Right atrium auricular region (tissue), 2 donors: ENCODE results near the gene ZC3H13. TPM values are rescaled to one million over a fixed set of nuclear protein-coding genes. Genes with fewer than 3 reads are reported as not detected.

Experiments
- DNase-seq: peaks from one replicate; pipeline ENCODE4 v3.0.0-alpha.2; 2019; ENCODE audit warnings: low spot score
- H3K27ac ChIP-seq, 2 donors: fragments of 200-600 bp; sonication (generic); 1 replicate in 1 of 2; 2 replicates in 1 of 2; pipeline ENCODE4 v1.5.1; 2016 to 2019
- H3K27me3 ChIP-seq, 2 donors: fragments of 200-600 bp; sonication (generic); one replicate each; pipeline versions ENCODE4 v1.5.1 to v1.6.0; 2017 to 2019
- H3K36me3 ChIP-seq: fragments of 200-600 bp; sonication (generic); one replicate; pipeline ENCODE4 v1.5.1; 2016
- H3K4me1 ChIP-seq, 2 donors: fragments of 200-600 bp; sonication (generic); one replicate each; pipeline versions ENCODE4 v1.5.1 to v1.6.0; 2017 to 2019
- H3K4me3 ChIP-seq, 2 donors: fragments of 200-600 bp; sonication (generic); 1 replicate in 1 of 2; 2 replicates in 1 of 2; pipeline ENCODE4 v1.5.1; 2017 to 2019; ENCODE audit warnings: mild to moderate bottlenecking in 1 of 2, moderate library complexity in 1 of 2
- H3K9me3 ChIP-seq, 2 donors: fragments of 200-600 bp; sonication (generic); one replicate each; pipeline ENCODE4 v1.5.1; 2019
- total RNA-seq, 2 donors: library from RNA; depleted of rRNA; stranded (reverse); fragments of >200 nt; gene quantifications; one replicate each; pipeline ENCODE4 v1.1.0, GENCODE V29; 2016
- TF ChIP-seq, protein P1 (sequence below), 2 donors: fragments of 200-600 bp; sonication (generic); IDR thresholded peaks; one replicate each; pipeline ENCODE4 v1.5.1; 2019; ENCODE audit warnings: antibody characterized with exemption in 2 of 2

ZC3H13 gene
- total RNA-seq, 2 donors from 2014 or later, result 18.2 to 21.0 TPM

DNA sequence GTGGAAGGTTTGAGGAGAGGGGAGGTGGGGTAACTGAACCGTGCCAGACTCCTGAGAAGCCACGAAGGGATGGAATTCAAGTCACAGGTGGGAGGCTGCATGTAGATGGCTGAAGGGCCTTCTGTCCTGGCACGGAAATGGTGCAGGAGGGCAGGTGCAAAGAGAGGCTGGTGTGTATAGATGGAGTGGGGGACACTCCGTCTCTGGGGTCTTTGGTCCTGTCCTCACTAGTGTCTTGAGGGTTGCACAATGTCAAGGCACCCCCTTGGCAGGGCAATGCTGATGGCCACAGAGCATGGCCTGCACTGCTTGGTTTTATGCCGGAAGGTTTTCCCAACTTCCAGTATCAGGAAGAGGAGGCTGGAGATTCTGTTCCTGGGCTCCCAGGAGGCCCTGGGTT is 118.3 kb downstream of the ZC3H13 start:
- Histone ChIP-seq H3K4me3 (no peak overlapping the region), H3K27ac (no peak overlapping the region), H3K4me1 (no peaks in the 10 kb centered on the region), H3K27me3 (no peaks in the 10 kb centered on the region), H3K9me3 (no peaks in the 10 kb centered on the region), H3K36me3 (no peaks in the 10 kb centered on the region)
- TF ChIP-seq, protein P1, sequence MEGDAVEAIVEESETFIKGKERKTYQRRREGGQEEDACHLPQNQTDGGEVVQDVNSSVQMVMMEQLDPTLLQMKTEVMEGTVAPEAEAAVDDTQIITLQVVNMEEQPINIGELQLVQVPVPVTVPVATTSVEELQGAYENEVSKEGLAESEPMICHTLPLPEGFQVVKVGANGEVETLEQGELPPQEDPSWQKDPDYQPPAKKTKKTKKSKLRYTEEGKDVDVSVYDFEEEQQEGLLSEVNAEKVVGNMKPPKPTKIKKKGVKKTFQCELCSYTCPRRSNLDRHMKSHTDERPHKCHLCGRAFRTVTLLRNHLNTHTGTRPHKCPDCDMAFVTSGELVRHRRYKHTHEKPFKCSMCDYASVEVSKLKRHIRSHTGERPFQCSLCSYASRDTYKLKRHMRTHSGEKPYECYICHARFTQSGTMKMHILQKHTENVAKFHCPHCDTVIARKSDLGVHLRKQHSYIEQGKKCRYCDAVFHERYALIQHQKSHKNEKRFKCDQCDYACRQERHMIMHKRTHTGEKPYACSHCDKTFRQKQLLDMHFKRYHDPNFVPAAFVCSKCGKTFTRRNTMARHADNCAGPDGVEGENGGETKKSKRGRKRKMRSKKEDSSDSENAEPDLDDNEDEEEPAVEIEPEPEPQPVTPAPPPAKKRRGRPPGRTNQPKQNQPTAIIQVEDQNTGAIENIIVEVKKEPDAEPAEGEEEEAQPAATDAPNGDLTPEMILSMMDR (IDR thresholded peaks at IDR 0.05), result no peak
- no peak for DNase-seq

DNA sequence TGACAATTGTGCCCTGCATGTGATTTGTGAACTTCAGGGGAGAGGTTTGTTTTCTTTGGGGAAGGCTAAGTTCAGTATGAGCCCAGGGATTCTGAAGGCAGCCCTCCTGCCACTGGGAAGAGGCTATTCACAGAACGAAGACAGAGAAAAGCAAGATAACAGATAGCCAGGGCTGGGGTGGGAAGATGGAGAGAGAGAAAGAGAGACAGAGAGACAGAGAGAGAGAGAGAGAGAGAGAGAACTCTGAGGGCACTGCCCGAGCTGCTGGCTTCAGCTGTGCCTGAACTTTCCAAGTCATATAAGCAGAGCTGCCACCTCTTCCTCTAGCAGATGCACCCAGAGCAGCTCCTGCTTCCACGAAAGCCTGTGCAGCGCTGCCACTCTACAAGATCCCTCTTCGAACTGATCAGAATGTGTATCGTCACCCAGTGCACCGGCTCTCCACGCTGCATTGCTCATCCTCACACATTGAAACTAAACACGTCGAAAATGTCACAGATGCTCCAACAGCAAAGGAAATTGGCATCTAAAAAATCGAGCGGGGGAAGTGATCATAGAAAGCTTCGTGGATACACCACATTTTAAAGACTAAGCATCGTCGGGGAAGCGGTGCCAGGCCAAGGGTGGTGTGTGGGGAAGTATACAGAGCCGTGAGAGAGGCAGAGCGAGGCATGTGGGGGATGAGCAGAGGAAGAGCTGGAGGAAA is 119.2 kb downstream of the ZC3H13 start:
- Histone ChIP-seq H3K9me3 (no peaks in the 10 kb centered on the region), H3K27ac (no peak overlapping the region), H3K4me3 (no peak overlapping the region), H3K36me3 (no peaks in the 10 kb centered on the region), H3K27me3 (no peaks in the 10 kb centered on the region), H3K4me1 (no peaks in the 10 kb centered on the region)
- DNase-seq, result no peak
- TF ChIP-seq, protein P1 (IDR thresholded peaks at IDR 0.05), result no peak

DNA sequence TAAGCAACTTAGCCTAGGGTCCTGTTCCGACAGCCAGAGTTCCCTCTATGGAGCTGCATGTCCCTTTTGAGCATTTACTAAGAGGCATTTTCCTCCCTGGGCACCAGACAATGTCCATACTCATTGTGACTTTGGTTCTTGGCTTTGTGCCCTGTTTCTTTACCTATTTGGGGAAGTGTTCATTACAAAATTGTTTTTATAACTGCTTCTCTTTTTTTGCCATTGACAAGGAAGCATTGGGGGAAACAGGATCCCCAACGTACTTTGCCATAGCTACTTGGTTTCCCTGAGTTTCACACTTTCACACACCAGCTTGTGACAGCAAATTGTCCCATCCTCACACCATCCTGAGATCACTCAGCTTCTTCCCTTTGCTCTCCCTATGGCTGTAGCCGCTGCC is 119.9 kb downstream of the ZC3H13 start:
- Histone ChIP-seq H3K27me3 (no peaks in the 10 kb centered on the region), H3K36me3 (no peaks in the 10 kb centered on the region), H3K27ac (no peak overlapping the region), H3K9me3 (no peaks in the 10 kb centered on the region), H3K4me3 (no peak overlapping the region), H3K4me1 (no peaks in the 10 kb centered on the region)
- TF ChIP-seq, protein P1 (IDR thresholded peaks at IDR 0.05), result no peak
- no peak for DNase-seq

DNA sequence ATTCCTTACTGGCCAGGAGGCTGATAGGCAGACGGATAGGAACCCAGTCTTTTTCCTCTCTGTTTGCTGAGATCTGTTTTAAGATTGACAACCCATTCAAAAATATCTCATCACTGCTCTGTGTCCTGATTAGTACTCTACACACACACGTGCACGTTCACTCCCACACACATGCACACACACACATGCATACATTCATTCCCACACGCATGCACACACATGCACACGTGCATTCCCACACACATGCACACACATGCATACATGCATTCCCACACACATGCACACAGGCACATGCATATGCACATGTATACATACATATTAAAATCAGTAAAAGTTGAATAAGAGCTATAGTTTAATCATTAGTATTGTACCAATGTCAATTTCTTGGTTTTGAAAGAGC is 120.4 kb downstream of the ZC3H13 start:
- Histone ChIP-seq H3K27ac (no peak overlapping the region), H3K9me3 (no peaks in the 10 kb centered on the region), H3K4me1 (no peaks in the 10 kb centered on the region), H3K27me3 (no peaks in the 10 kb centered on the region), H3K36me3 (no peaks in the 10 kb centered on the region), H3K4me3 (no peak overlapping the region)
- DNase-seq, result no peak
- TF ChIP-seq, protein P1 (IDR thresholded peaks at IDR 0.05), result no peak

DNA sequence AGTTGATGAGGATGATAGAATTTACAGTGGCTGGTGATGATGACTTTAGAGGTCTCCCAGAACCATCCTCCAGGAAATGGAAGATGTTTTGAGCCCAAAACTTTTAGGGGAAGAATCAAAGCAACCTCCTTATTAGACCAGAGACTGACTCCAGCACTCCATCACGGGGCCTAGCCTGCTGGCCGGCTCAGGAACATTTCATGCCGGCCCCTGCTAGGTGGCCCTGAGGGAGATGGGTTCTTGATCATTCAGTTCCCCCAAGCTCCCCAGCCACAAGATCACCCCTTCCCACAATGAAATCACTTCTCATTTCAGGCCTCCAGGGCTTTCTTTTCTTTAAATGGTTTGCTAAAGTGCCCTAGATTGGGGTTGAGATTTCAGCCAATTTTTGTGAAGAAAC is 121.3 kb downstream of the ZC3H13 start:
- Histone ChIP-seq H3K36me3 (no peaks in the 10 kb centered on the region), H3K27me3 (no peaks in the 10 kb centered on the region), H3K9me3 (no peaks in the 10 kb centered on the region), H3K4me1 (no peaks in the 10 kb centered on the region), H3K4me3 (no peak overlapping the region), H3K27ac (no peak overlapping the region)
- TF ChIP-seq, protein P1 (IDR thresholded peaks at IDR 0.05), result no peak
- no peak for DNase-seq

DNA sequence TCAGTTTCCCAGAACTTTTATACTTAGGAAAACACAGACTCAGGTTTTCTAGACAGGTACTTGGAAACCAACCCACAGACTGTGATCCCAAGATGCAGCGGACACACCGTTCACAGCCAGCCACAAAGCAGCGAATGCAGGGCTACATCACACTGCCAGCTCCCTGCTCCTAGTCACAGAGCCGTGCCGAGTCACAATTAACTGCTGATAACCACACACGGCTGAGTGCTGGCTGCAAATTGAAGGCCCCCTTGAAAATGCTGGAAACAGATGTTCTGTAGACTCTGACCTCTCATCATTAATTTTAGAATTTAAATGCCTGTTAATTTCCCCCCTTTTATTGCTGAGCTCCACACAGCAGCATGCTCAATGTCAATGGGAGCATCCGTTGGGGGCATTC is 122.4 kb downstream of the ZC3H13 start:
- TF ChIP-seq, protein P1 (IDR thresholded peaks at IDR 0.05), result no peak
- Histone ChIP-seq H3K27ac (no peak overlapping the region), H3K4me3 (no peak overlapping the region), H3K9me3 (no peaks in the 10 kb centered on the region), H3K36me3 (no peaks in the 10 kb centered on the region), H3K27me3 (no peaks in the 10 kb centered on the region), H3K4me1 (no peaks in the 10 kb centered on the region)
- DNase-seq, result no peak
